ENCODE results near the gene CSNK1D.
"Not testable (repeated sequence)": the region's sequence is repeated elsewhere in the genome, so short reads cannot be mapped to it uniquely, and the experiment has no call there.

Gene CSNK1D

GRCh38 chr17:82212331-82213250 lies 60.9 kb downstream of the CSNK1D start, which contains the start of gene CCDC57:
TSS of gene CCDC57 (minus strand) at chr17:82212842. CDS start at chr17:82201944, 10,898 bp downstream.
- DNase-seq, result no peak

GRCh38 chr17:82210655-82211054 lies 62.8 kb downstream of the CSNK1D start:
- DNase-seq, result not testable (repeated sequence)

- DNase-seq, result no peak
Observed at GRCh38 chr17:82205720-82206508, 67.6 kb downstream of the CSNK1D start.

- DNase-seq, result no peak
Observed at GRCh38 chr17:82204831-82205719, 68.4 kb downstream of the CSNK1D start.

GRCh38 chr17:82203920-82204319 lies 69.6 kb downstream of the CSNK1D start:
- no peak for DNase-seq

GRCh38 chr17:82202981-82203380 lies 70.5 kb downstream of the CSNK1D start:
- DNase-seq, result no peak

- DNase-seq, result no peak
Observed at GRCh38 chr17:82201498-82201910, 72.0 kb downstream of the CSNK1D start.

- no peak for DNase-seq
Observed at GRCh38 chr17:82200743-82201497, 72.6 kb downstream of the CSNK1D start.

- DNase-seq, result no peak
Observed at GRCh38 chr17:82200135-82200534, 73.4 kb downstream of the CSNK1D start.

GRCh38 chr17:82199496-82199895 lies 74.0 kb downstream of the CSNK1D start:
- no peak for DNase-seq

- DNase-seq, result no peak
Observed at GRCh38 chr17:82198092-82198491, 75.4 kb downstream of the CSNK1D start.

GRCh38 chr17:82195675-82196672 lies 77.5 kb downstream of the CSNK1D start:
- no peak for DNase-seq

GRCh38 chr17:82194765-82195164 lies 78.7 kb downstream of the CSNK1D start:
- DNase-seq, result no peak

- DNase-seq, result no peak
Observed at GRCh38 chr17:82193520-82194220, 79.8 kb downstream of the CSNK1D start.

- DNase-seq, result not testable (repeated sequence)
Observed at GRCh38 chr17:82193050-82193449, 80.5 kb downstream of the CSNK1D start.
